Liver (tissue), 3 donors: Measurements from ENCODE around the gene HAAO.

Source experiments
- CTCF ChIP-seq: fragments of 150-350 bp; IDR thresholded peaks from 2 replicates; pipeline ENCODE4 v1.5.1; 2017; ENCODE audit warnings: improper control_type of control experiment, low read depth, low read length; ENCODE audit not compliant: missing input control
- FOXA1 ChIP-seq: IDR thresholded peaks from 2 replicates; pipeline ENCODE4 v1.6.1; 2016; ENCODE audit warnings: antibody characterized with exemption
- GABPA ChIP-seq, 2 donors: IDR thresholded peaks in 1 of 2; conservative IDR thresholded peaks in 1 of 2; 2 replicates each; pipeline ENCODE4 v1.6.1; 2016; ENCODE audit warnings: antibody characterized with exemption in 2 of 2, mild to moderate bottlenecking in 1 of 2, moderate library complexity in 1 of 2
- HNF4A ChIP-seq, 2 donors: conservative IDR thresholded peaks; 2 replicates each; pipeline ENCODE4 v1.6.1; 2016; ENCODE audit warnings: antibody characterized with exemption in 2 of 2, mild to moderate bottlenecking in 2 of 2
- JUND ChIP-seq, 2 donors: IDR thresholded peaks; 2 replicates each; pipeline ENCODE4 v1.6.1; 2016; ENCODE audit warnings: antibody characterized with exemption in 2 of 2
- MAX ChIP-seq: IDR thresholded peaks from 2 replicates; pipeline ENCODE4 v1.6.1; 2016; ENCODE audit warnings: antibody characterized with exemption
- RAD21 ChIP-seq, 2 donors: IDR thresholded peaks; 2 replicates each; pipeline ENCODE4 v1.6.1; 2016; ENCODE audit warnings: antibody characterized with exemption in 2 of 2, mild to moderate bottlenecking in 2 of 2
- REST ChIP-seq: IDR thresholded peaks from 2 replicates; pipeline ENCODE4 v1.6.1; 2016; ENCODE audit warnings: antibody characterized with exemption, mild to moderate bottlenecking
- SP1 ChIP-seq: IDR thresholded peaks from 2 replicates; pipeline ENCODE4 v1.6.1; 2018; ENCODE audit warnings: antibody characterized with exemption, mild to moderate bottlenecking
- TAF1 ChIP-seq: conservative IDR thresholded peaks from 2 replicates; pipeline ENCODE4 v1.6.1; 2016; ENCODE audit warnings: antibody characterized with exemption, mild to moderate bottlenecking
- YY1 ChIP-seq: IDR thresholded peaks from 2 replicates; pipeline ENCODE4 v1.6.1; 2016; ENCODE audit warnings: antibody characterized with exemption, mild to moderate bottlenecking
- ZBTB33 ChIP-seq: IDR thresholded peaks from 2 replicates; pipeline ENCODE4 v1.6.1; 2016; ENCODE audit warnings: antibody characterized with exemption
- donor health status: healthy.
- donor health status: healthy.

- TF ChIP-seq TAF1 = no peak
- TF ChIP-seq CTCF = no peak
- TF ChIP-seq REST = no peak
- no peak for TF ChIP-seq RAD21 (IDR thresholded peaks at IDR 0.05)
- no peak for TF ChIP-seq GABPA (IDR thresholded peaks at IDR 0.05 in 1 of 2, conservative IDR thresholded peaks at IDR 0.05 in 1 of 2)
- no peak for TF ChIP-seq ZBTB33
- no peak for TF ChIP-seq MAX
- TF ChIP-seq JUND (IDR thresholded peaks at IDR 0.05) = no peak
- TF ChIP-seq SP1 = no peak
- TF ChIP-seq FOXA1 = no peak
- TF ChIP-seq HNF4A (conservative IDR thresholded peaks at IDR 0.05) = no peak
- TF ChIP-seq YY1 = no peak
Measured at GRCh38 chr2:42765686-42766085, 26.7 kb downstream of the HAAO start.
